ENCODE data around the gene TERT.

TERT gene

GRCh38 chr5:1219768-1220100 lies 75.1 kb downstream of the TERT start:
- no peak overlapping the region for H3K4ac ChIP-seq (ENCODE audit: low read depth, low read length)
- no peaks in the 10 kb centered on the region for H3K4me1 ChIP-seq (ENCODE audit: control insufficient read depth, low read depth, low read length)
- no CpG with 5 or more reads among the region's 11 CpGs for whole genome bisulfite sequencing (ENCODE audit: extremely low coverage, insufficient coverage, low lambda C conversion rate)
- no peaks in the 10 kb centered on the region for H3K79me1 ChIP-seq (ENCODE audit: low read length)
- no peak overlapping the region for H3K27ac ChIP-seq (ENCODE audit: low read depth, low read length)
- no peak overlapping the region for H2BK5ac ChIP-seq (ENCODE audit: low read length)
- H3K56ac ChIP-seq (ENCODE audit: low read length), result no peak overlapping the region
- H3K18ac ChIP-seq (ENCODE audit: low read length), result no peak overlapping the region
- no peaks in the 10 kb centered on the region for H3K36me3 ChIP-seq (ENCODE audit: control insufficient read depth, insufficient read depth, low read length)
- H3K27me3 ChIP-seq (ENCODE audit: insufficient read depth, low read length, poor library complexity), result no peaks in the 10 kb centered on the region
- DNase-seq, result no peak
- no peak overlapping the region for H4K8ac ChIP-seq (ENCODE audit: low read depth, low read length)
- no peak overlapping the region for H2AK5ac ChIP-seq (ENCODE audit: low read length)
- no peak overlapping the region for H2BK120ac ChIP-seq (ENCODE audit: low read depth, low read length)
- no peak overlapping the region for H3K4me3 ChIP-seq (ENCODE audit: low read length)
- H3K23ac ChIP-seq (ENCODE audit: low read length), result no peak overlapping the region
- H2BK15ac ChIP-seq (replicated peaks; ENCODE audit: low read depth), result no peak overlapping the region
- H3K79me2 ChIP-seq (ENCODE audit: control insufficient read depth, insufficient read depth, low read length), result no peaks in the 10 kb centered on the region
- H4K5ac ChIP-seq (ENCODE audit: low read length), result no peak overlapping the region
- no peak overlapping the region for H3K4me2 ChIP-seq (ENCODE audit: low read length)
- no peak overlapping the region for H3K9ac ChIP-seq (ENCODE audit: low read length)

- no peaks in the 10 kb centered on the region for H3K79me1 ChIP-seq (ENCODE audit: low read length)
- no CpG with 5 or more reads among the region's 38 CpGs for WGBS (ENCODE audit: extremely low coverage, insufficient coverage, low lambda C conversion rate)
- H3K79me2 ChIP-seq (ENCODE audit: control insufficient read depth, insufficient read depth, low read length), result no peaks in the 10 kb centered on the region
- H3K4me2 ChIP-seq (ENCODE audit: low read length), result no peak overlapping the region
- H3K27me3 ChIP-seq (ENCODE audit: insufficient read depth, low read length, poor library complexity), result no peaks in the 10 kb centered on the region
- no peaks in the 10 kb centered on the region for H3K36me3 ChIP-seq (ENCODE audit: control insufficient read depth, insufficient read depth, low read length)
- no peak overlapping the region for H4K5ac ChIP-seq (ENCODE audit: low read length)
- H3K9ac ChIP-seq (ENCODE audit: low read length), result no peak overlapping the region
- H3K4ac ChIP-seq (ENCODE audit: low read depth, low read length), result no peak overlapping the region
- DNase-seq, result no peak
- no peaks in the 10 kb centered on the region for H3K4me1 ChIP-seq (ENCODE audit: control insufficient read depth, low read depth, low read length)
- no peak overlapping the region for H3K18ac ChIP-seq (ENCODE audit: low read length)
- H2AK5ac ChIP-seq (ENCODE audit: low read length), result no peak overlapping the region
- H4K8ac ChIP-seq (ENCODE audit: low read depth, low read length), result no peak overlapping the region
- H2BK5ac ChIP-seq (ENCODE audit: low read length), result no peak overlapping the region
- no peak overlapping the region for H3K56ac ChIP-seq (ENCODE audit: low read length)
- no peak overlapping the region for H3K27ac ChIP-seq (ENCODE audit: low read depth, low read length)
- H2BK15ac ChIP-seq (replicated peaks; ENCODE audit: low read depth), result no peak overlapping the region
- no peak overlapping the region for H2BK120ac ChIP-seq (ENCODE audit: low read depth, low read length)
- no peak overlapping the region for H3K23ac ChIP-seq (ENCODE audit: low read length)
- no peak overlapping the region for H3K4me3 ChIP-seq (ENCODE audit: low read length)
Measured at GRCh38 chr5:1219098-1219767, 75.6 kb downstream of the TERT start.

- no peak overlapping the region for H2BK120ac ChIP-seq (ENCODE audit: low read depth, low read length)
- WGBS (ENCODE audit: extremely low coverage, insufficient coverage, low lambda C conversion rate), result no CpG with 5 or more reads among the region's 38 CpGs
- H4K8ac ChIP-seq (ENCODE audit: low read depth, low read length), result no peak overlapping the region
Measured at GRCh38 chr5:1218351-1219080, 76.4 kb downstream of the TERT start.

GRCh38 chr5:1217596-1218206 lies 77.2 kb downstream of the TERT start:
- no peak overlapping the region for H3K4me3 ChIP-seq (ENCODE audit: low read length)
- H4K8ac ChIP-seq (ENCODE audit: low read depth, low read length), result no peak overlapping the region
- no peak overlapping the region for H2BK120ac ChIP-seq (ENCODE audit: low read depth, low read length)
- no CpG with 5 or more reads among the region's 24 CpGs for WGBS (ENCODE audit: extremely low coverage, insufficient coverage, low lambda C conversion rate)
- H3K9ac ChIP-seq (ENCODE audit: low read length), result no peak overlapping the region
- no peak overlapping the region for H3K4me2 ChIP-seq (ENCODE audit: low read length)
- no peak overlapping the region for H3K4ac ChIP-seq (ENCODE audit: low read depth, low read length)
- peak; percentile 33 for DNase-seq
- no peaks in the 10 kb centered on the region for H3K79me1 ChIP-seq (ENCODE audit: low read length)
- H2BK15ac ChIP-seq (replicated peaks; ENCODE audit: low read depth), result no peak overlapping the region
- no peak overlapping the region for H3K56ac ChIP-seq (ENCODE audit: low read length)
- H2BK5ac ChIP-seq (ENCODE audit: low read length), result no peak overlapping the region
- no peaks in the 10 kb centered on the region for H3K4me1 ChIP-seq (ENCODE audit: control insufficient read depth, low read depth, low read length)
- H2AK5ac ChIP-seq (ENCODE audit: low read length), result no peak overlapping the region
- no peaks in the 10 kb centered on the region for H3K27me3 ChIP-seq (ENCODE audit: insufficient read depth, low read length, poor library complexity)
- H3K23ac ChIP-seq (ENCODE audit: low read length), result no peak overlapping the region
- no peak overlapping the region for H3K27ac ChIP-seq (ENCODE audit: low read depth, low read length)
- no peak overlapping the region for H3K18ac ChIP-seq (ENCODE audit: low read length)
- no peak overlapping the region for H4K5ac ChIP-seq (ENCODE audit: low read length)
- no peaks in the 10 kb centered on the region for H3K36me3 ChIP-seq (ENCODE audit: control insufficient read depth, insufficient read depth, low read length)
- no peaks in the 10 kb centered on the region for H3K79me2 ChIP-seq (ENCODE audit: control insufficient read depth, insufficient read depth, low read length)

More at GRCh38 chr5:1218351-1219080, 76.4 kb downstream of the TERT start:
- Histone ChIP-seq H2AK5ac (ENCODE audit: low read length) (no peak overlapping the region), H3K4me3 (ENCODE audit: low read length) (no peak overlapping the region), H3K27me3 (ENCODE audit: insufficient read depth, low read length, poor library complexity) (no peaks in the 10 kb centered on the region), H3K79me2 (ENCODE audit: control insufficient read depth, insufficient read depth, low read length) (no peaks in the 10 kb centered on the region), H4K5ac (ENCODE audit: low read length) (no peak overlapping the region), H3K9ac (ENCODE audit: low read length) (no peak overlapping the region), H3K27ac (ENCODE audit: low read depth, low read length) (no peak overlapping the region), H3K56ac (ENCODE audit: low read length) (no peak overlapping the region), H3K23ac (ENCODE audit: low read length) (no peak overlapping the region), H2BK5ac (ENCODE audit: low read length) (no peak overlapping the region), H3K79me1 (ENCODE audit: low read length) (no peaks in the 10 kb centered on the region), H3K36me3 (ENCODE audit: control insufficient read depth, insufficient read depth, low read length) (no peaks in the 10 kb centered on the region), H3K4ac (ENCODE audit: low read depth, low read length) (no peak overlapping the region), H2BK15ac (replicated peaks; ENCODE audit: low read depth) (no peak overlapping the region), H3K4me2 (ENCODE audit: low read length) (no peak overlapping the region), H3K4me1 (ENCODE audit: control insufficient read depth, low read depth, low read length) (no peaks in the 10 kb centered on the region), H3K18ac (ENCODE audit: low read length) (no peak overlapping the region)
- DNase-seq, result no peak

- Histone ChIP-seq H2BK15ac (replicated peaks; ENCODE audit: low read depth) (no peak overlapping the region), H2BK120ac (ENCODE audit: low read depth, low read length) (no peak overlapping the region), H2BK5ac (ENCODE audit: low read length) (no peak overlapping the region), H3K18ac (ENCODE audit: low read length) (no peak overlapping the region), H3K4me1 (ENCODE audit: control insufficient read depth, low read depth, low read length) (no peaks in the 10 kb centered on the region), H3K36me3 (ENCODE audit: control insufficient read depth, insufficient read depth, low read length) (no peaks in the 10 kb centered on the region), H2AK5ac (ENCODE audit: low read length) (no peak overlapping the region), H3K23ac (ENCODE audit: low read length) (no peak overlapping the region), H3K56ac (ENCODE audit: low read length) (no peak overlapping the region), H3K4ac (ENCODE audit: low read depth, low read length) (no peak overlapping the region), H3K27me3 (ENCODE audit: insufficient read depth, low read length, poor library complexity) (no peaks in the 10 kb centered on the region), H4K8ac (ENCODE audit: low read depth, low read length) (no peak overlapping the region), H3K27ac (ENCODE audit: low read depth, low read length) (no peak overlapping the region), H3K4me2 (ENCODE audit: low read length) (no peak overlapping the region), H3K9ac (ENCODE audit: low read length) (no peak overlapping the region), H3K4me3 (ENCODE audit: low read length) (no peak overlapping the region), H3K79me2 (ENCODE audit: control insufficient read depth, insufficient read depth, low read length) (no peaks in the 10 kb centered on the region), H4K5ac (ENCODE audit: low read length) (no peak overlapping the region), H3K79me1 (ENCODE audit: low read length) (no peaks in the 10 kb centered on the region)
- DNase-seq, result no peak
- no CpG with 5 or more reads among the region's 18 CpGs for WGBS (ENCODE audit: extremely low coverage, insufficient coverage, low lambda C conversion rate)
Measured at GRCh38 chr5:1216918-1217295, 78.0 kb downstream of the TERT start.

All from mesendoderm (in vitro differentiated cells).